GM18909 (cell line): ENCODE measurements around the gene MIAT.

ENCODE experiments used
- ATAC-seq: cut with Tn5 transposase; IDR thresholded peaks from one replicate; pipeline ENCODE4 v1.9.1; 2021; ENCODE audit warnings: mild to moderate bottlenecking; ENCODE audit not compliant: unreplicated experiment, poor library complexity

The MIAT gene

GRCh38 chr22:26718905-26719304, 61.5 kb downstream of the MIAT start:
- no peak for ATAC-seq

- ATAC-seq = no peak
Observed at GRCh38 chr22:26722159-26722558, 64.8 kb downstream of the MIAT start.

GRCh38 chr22:26724414-26724813, 67.0 kb downstream of the MIAT start:
- ATAC-seq = no peak

- no peak for ATAC-seq
Observed at GRCh38 chr22:26725012-26725676, 67.8 kb downstream of the MIAT start.
